Loucy (cell line): Measurements from ENCODE around the gene MRAP.

Source experiments
- H2AFZ ChIP-seq: fragments of 200-600 bp; sonication (generic); 2 replicates; pipeline ENCODE4 v1.6.0; 2016; ENCODE audit warnings: antibody characterized with exemption, mild to moderate bottlenecking, low read length, moderate library complexity
- H3F3A ChIP-seq: fragments of 200-600 bp; 2 replicates; pipeline ENCODE4 v1.6.0; 2016; ENCODE audit warnings: antibody characterized with exemption, low read depth, mild to moderate bottlenecking
- H3K27me3 ChIP-seq: fragments of 200-600 bp; sonication (generic); 2 replicates; pipeline ENCODE4 v1.6.1; 2014; ENCODE audit warnings: low read length, mild to moderate bottlenecking; ENCODE audit not compliant: insufficient read depth, poor library complexity, severe bottlenecking
- H3K36me3 ChIP-seq: fragments of 200-600 bp; sonication (generic); 2 replicates; pipeline ENCODE4 v1.6.1; 2016; ENCODE audit warnings: low read length; ENCODE audit not compliant: insufficient read depth
- H3K4me1 ChIP-seq: fragments of 200-600 bp; sonication (generic); 2 replicates; pipeline ENCODE4 v1.5.1; 2014; ENCODE audit warnings: low read length, mild to moderate bottlenecking; ENCODE audit not compliant: insufficient read depth, poor library complexity, severe bottlenecking
- H3K4me2 ChIP-seq: fragments of 200-600 bp; sonication (generic); 2 replicates; pipeline ENCODE4 v1.6.0; 2014; ENCODE audit warnings: antibody characterized with exemption, low read length, low read depth, mild to moderate bottlenecking; ENCODE audit not compliant: poor library complexity, severe bottlenecking
- H3K4me3 ChIP-seq: fragments of 200-600 bp; sonication (generic); 2 replicates; pipeline ENCODE4 v1.5.1; 2014; ENCODE audit warnings: low read length, mild to moderate bottlenecking, mixed read lengths; ENCODE audit not compliant: poor library complexity, severe bottlenecking
- H3K79me2 ChIP-seq: fragments of 200-600 bp; sonication (generic); 2 replicates; pipeline ENCODE4 v1.6.1; 2014; ENCODE audit warnings: low read length; ENCODE audit not compliant: insufficient read depth
- H3K9ac ChIP-seq: fragments of 200-600 bp; sonication (generic); 2 replicates; pipeline ENCODE4 v1.6.0; 2014; ENCODE audit warnings: mild to moderate bottlenecking, low read depth, low read length, moderate library complexity; ENCODE audit not compliant: poor library complexity, severe bottlenecking
- H3K9me2 ChIP-seq: fragments of 200-600 bp; sonication (generic); replicated peaks from 2 replicates; pipeline ENCODE4 v1.6.1; 2016; ENCODE audit warnings: low read depth, low read length, mixed read lengths
- H3K9me3 ChIP-seq: fragments of 200-600 bp; sonication (generic); 2 replicates; pipeline ENCODE4 v1.6.1; 2014; ENCODE audit warnings: mild to moderate bottlenecking, antibody characterized with exemption, low read length, low read depth; ENCODE audit not compliant: insufficient read depth
- H4K20me1 ChIP-seq: fragments of 200-600 bp; sonication (generic); 2 replicates; pipeline ENCODE4 v1.6.0; 2014; ENCODE audit warnings: antibody characterized with exemption, low read length, mild to moderate bottlenecking; ENCODE audit not compliant: insufficient read depth, poor library complexity, severe bottlenecking
- EZH2phosphoT487 ChIP-seq: fragments of 200-600 bp; IDR thresholded peaks from 2 replicates; pipeline ENCODE4 v1.6.1; 2018; ENCODE audit warnings: antibody characterized with exemption, mild to moderate bottlenecking, moderate library complexity, borderline replicate concordance
- TF ChIP-seq, protein P1 (sequence below): fragments of 200-600 bp; sonication (generic); conservative IDR thresholded peaks from 2 replicates; pipeline ENCODE4 v1.5.1; 2014; ENCODE audit warnings: mild to moderate bottlenecking, antibody characterized with exemption, low read length

Gene MRAP

DNA sequence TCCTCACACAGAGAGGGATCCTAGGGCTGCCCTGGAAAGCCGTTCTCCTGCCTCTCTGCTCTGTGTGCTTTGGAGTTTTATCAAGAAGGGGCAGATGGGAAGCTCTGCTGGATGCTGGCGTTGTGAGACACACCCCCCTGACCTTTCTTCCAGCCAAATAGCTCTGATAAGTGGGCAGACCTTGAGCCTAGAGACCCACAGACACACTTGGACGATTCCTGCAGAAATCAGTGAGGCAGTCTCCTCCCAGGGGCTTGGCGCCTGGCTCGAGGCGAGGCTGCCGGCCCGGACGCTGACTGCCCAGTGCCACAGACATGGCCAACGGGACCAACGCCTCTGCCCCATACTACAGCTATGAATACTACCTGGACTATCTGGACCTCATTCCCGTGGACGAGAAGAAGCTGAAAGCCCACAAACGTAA, at the start of gene MRAP:
Gene MRAP (plus strand): TSS at position 198 of the 424 bp plus-strand sequence. CDS start 117 bp downstream, at position 315.
- H3K4me1 ChIP-seq = no peaks in the 10 kb centered on the region
- H3K36me3 ChIP-seq = no peaks in the 10 kb centered on the region
- no peaks in the 10 kb centered on the region for H3K27me3 ChIP-seq
- H3K9ac ChIP-seq = no peak within 1 kb of the TSS
- H4K20me1 ChIP-seq = no peaks in the 10 kb centered on the region
- no peak within 1 kb of the TSS for H3K4me3 ChIP-seq
- H3K79me2 ChIP-seq = no peaks in the 10 kb centered on the region
- no peaks in the 10 kb centered on the region for H3K9me2 ChIP-seq
- no peaks in the 10 kb centered on the region for H3K9me3 ChIP-seq
- H2AFZ ChIP-seq = no peak within 1 kb of the TSS
- TF ChIP-seq, protein P1, sequence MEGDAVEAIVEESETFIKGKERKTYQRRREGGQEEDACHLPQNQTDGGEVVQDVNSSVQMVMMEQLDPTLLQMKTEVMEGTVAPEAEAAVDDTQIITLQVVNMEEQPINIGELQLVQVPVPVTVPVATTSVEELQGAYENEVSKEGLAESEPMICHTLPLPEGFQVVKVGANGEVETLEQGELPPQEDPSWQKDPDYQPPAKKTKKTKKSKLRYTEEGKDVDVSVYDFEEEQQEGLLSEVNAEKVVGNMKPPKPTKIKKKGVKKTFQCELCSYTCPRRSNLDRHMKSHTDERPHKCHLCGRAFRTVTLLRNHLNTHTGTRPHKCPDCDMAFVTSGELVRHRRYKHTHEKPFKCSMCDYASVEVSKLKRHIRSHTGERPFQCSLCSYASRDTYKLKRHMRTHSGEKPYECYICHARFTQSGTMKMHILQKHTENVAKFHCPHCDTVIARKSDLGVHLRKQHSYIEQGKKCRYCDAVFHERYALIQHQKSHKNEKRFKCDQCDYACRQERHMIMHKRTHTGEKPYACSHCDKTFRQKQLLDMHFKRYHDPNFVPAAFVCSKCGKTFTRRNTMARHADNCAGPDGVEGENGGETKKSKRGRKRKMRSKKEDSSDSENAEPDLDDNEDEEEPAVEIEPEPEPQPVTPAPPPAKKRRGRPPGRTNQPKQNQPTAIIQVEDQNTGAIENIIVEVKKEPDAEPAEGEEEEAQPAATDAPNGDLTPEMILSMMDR = no peak
- no peak for TF ChIP-seq EZH2phosphoT487
- H3F3A ChIP-seq = no peaks in the 10 kb centered on the region
- no peak within 1 kb of the TSS for H3K4me2 ChIP-seq

DNA sequence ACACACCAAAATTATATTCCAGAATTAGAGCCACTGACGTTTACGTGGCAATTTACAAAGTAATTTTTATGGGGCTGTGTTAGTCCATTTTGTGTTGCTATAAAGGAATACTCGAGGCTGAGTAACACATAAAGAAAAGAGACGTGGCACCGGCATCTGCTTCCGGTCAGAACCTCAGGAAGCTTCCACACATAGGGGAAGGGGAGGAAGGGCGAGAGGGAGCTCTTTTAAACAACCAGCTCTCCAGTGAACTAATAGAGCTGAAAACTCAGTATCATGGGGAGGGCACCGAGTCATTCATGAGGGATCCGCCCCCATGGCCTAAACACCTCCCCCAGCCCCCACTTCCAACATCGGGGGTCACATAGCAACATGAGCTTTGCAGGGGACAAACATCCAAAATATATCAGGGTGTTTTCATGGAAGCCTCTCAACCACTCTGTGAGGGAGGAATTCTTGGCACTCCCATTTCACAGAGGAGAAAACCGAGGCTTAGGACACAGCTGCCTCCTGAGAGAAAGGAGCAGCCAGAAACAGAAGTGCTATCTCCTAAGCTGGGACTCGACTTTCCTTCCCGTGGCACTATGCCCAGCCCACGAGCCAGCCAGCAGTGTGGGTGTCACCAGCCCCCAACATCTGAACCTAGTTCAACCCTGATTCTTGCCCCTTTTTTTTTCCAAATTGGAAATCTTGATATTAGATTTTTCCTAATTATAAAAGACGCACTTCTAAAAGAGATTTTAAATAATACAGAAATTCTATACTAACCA, 49.0 kb upstream of the MRAP start:
- H3K27me3 ChIP-seq = no peaks in the 10 kb centered on the region

DNA sequence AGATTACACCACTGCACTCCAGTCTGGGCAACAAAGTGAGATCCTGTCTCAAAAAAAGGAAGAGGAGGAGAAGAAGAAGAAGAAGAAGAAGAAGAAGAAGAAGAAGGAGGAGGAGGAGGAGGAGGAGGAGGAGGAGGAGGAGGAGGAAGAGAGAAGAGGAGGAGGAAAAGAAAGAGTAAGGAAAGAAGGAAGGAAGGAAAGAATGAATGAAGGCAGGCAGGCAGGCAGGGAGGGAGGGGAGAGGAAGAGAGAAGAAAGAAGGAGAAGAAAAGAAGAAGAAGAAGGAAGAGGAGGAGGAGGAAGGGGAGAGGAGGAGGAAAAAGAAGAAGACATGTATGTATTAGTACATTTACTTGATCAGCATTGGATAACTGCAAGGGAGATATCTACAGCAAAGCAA, 46.5 kb upstream of the MRAP start:
- H3K4me3 ChIP-seq = no peak overlapping the region
- H3K9me3 ChIP-seq = no peaks in the 10 kb centered on the region; the same call in 1 of the 2 replicates
- TF ChIP-seq EZH2phosphoT487 = no peak
- TF ChIP-seq, protein P1 = no peak
- H4K20me1 ChIP-seq = no peaks in the 10 kb centered on the region
- H3F3A ChIP-seq = no peaks in the 10 kb centered on the region
- no peaks in the 10 kb centered on the region for H3K4me1 ChIP-seq
- H3K9me2 ChIP-seq = no peaks in the 10 kb centered on the region
- H2AFZ ChIP-seq = no peak overlapping the region
- H3K79me2 ChIP-seq = no peaks in the 10 kb centered on the region
- no peaks in the 10 kb centered on the region for H3K36me3 ChIP-seq
- no peak overlapping the region for H3K4me2 ChIP-seq
- H3K9ac ChIP-seq = no peak overlapping the region
- no peaks in the 10 kb centered on the region for H3K27me3 ChIP-seq

More for the DNA sequence above, 49.0 kb upstream of the MRAP start:
- H2AFZ ChIP-seq = no peak overlapping the region
- H3F3A ChIP-seq = no peaks in the 10 kb centered on the region
- H3K9me2 ChIP-seq = no peaks in the 10 kb centered on the region
- TF ChIP-seq, protein P1 = no peak
- TF ChIP-seq EZH2phosphoT487 = no peak
- no peaks in the 10 kb centered on the region for H3K4me1 ChIP-seq
- H3K36me3 ChIP-seq = no peaks in the 10 kb centered on the region
- no peak overlapping the region for H3K9ac ChIP-seq
- no peaks in the 10 kb centered on the region; the same call in 1 of the 2 replicates for H3K9me3 ChIP-seq
- no peak overlapping the region for H3K4me2 ChIP-seq
- no peak overlapping the region for H3K4me3 ChIP-seq
- no peaks in the 10 kb centered on the region for H3K79me2 ChIP-seq
- no peaks in the 10 kb centered on the region for H4K20me1 ChIP-seq
